HEK293T (cell line): ENCODE results near the gene RASD2.

ENCODE experiments used
- CTCF ChIA-PET: fragments of 350-600 bp; formaldehyde crosslinking; extraction: SDS; loops from one replicate; lab custom pipeline; 2021; ENCODE audit warnings: antibody characterized with exemption, inconsistent platforms; lab: Yijun Ruan, JAX
- POLR2A ChIA-PET: fragments of 350-600 bp; formaldehyde crosslinking; extraction: SDS; loops from one replicate; lab custom pipeline; 2020; ENCODE audit warnings: antibody characterized with exemption, inconsistent platforms; lab: Yijun Ruan, JAX
- DNase-seq: peaks from one replicate; pipeline ENCODE4 v3.0.0; 2012; ENCODE audit warnings: mixed read lengths; ENCODE audit errors: extremely low spot score
- ARNT ChIP-seq: fragments of 450-650 bp; IDR thresholded peaks from 2 replicates; pipeline ENCODE4 v1.6.1; 2017; ENCODE audit warnings: mild to moderate bottlenecking
- BHLHE40 ChIP-seq: fragments of 450-650 bp; IDR thresholded peaks from 2 replicates; pipeline ENCODE4 v1.6.1; 2016; ENCODE audit warnings: mild to moderate bottlenecking, moderate library complexity, borderline replicate concordance
- CTBP1 ChIP-seq: fragments of 450-650 bp; IDR thresholded peaks from 2 replicates; pipeline ENCODE4 v1.6.1; 2016; ENCODE audit warnings: borderline replicate concordance
- ELF4 ChIP-seq: fragments of 450-650 bp; IDR thresholded peaks from 2 replicates; pipeline ENCODE4 v1.6.1; 2017; ENCODE audit warnings: antibody characterized with exemption
- FOXA1 ChIP-seq: fragments of 450-650 bp; IDR thresholded peaks from 2 replicates; pipeline ENCODE4 v1.6.1; 2016; ENCODE audit warnings: mild to moderate bottlenecking
- FOXK2 ChIP-seq: fragments of 450-650 bp; IDR thresholded peaks from 2 replicates; pipeline ENCODE4 v1.6.1; 2016; ENCODE audit warnings: mild to moderate bottlenecking
- FOXM1 ChIP-seq: fragments of 450-650 bp; IDR thresholded peaks from 2 replicates; pipeline ENCODE4 v1.6.1; 2017; ENCODE audit warnings: mild to moderate bottlenecking, borderline replicate concordance
- HDGF ChIP-seq: fragments of 450-650 bp; IDR thresholded peaks from 2 replicates; pipeline ENCODE4 v1.6.1; 2017; ENCODE audit warnings: antibody characterized with exemption, borderline replicate concordance
- L3MBTL2 ChIP-seq: fragments of 450-650 bp; conservative IDR thresholded peaks from 2 replicates; pipeline ENCODE4 v1.6.1; 2016; ENCODE audit warnings: mild to moderate bottlenecking
- LEF1 ChIP-seq: fragments of 450-650 bp; IDR thresholded peaks from 2 replicates; pipeline ENCODE4 v1.6.1; 2017; ENCODE audit warnings: mild to moderate bottlenecking, borderline replicate concordance
- NFRKB ChIP-seq: fragments of 450-650 bp; IDR thresholded peaks from 2 replicates; pipeline ENCODE4 v1.6.1; 2016; ENCODE audit warnings: mild to moderate bottlenecking, moderate library complexity
- SP1 ChIP-seq: fragments of 450-650 bp; IDR thresholded peaks from 2 replicates; pipeline ENCODE4 v1.6.1; 2017
- SUZ12 ChIP-seq: fragments of 450-650 bp; IDR thresholded peaks from 2 replicates; pipeline ENCODE4 v1.6.1; 2016; ENCODE audit warnings: mild to moderate bottlenecking
- TARDBP ChIP-seq: fragments of 450-650 bp; IDR thresholded peaks from 2 replicates; pipeline ENCODE4 v1.6.1; 2016
- ZNF384 ChIP-seq: fragments of 450-650 bp; IDR thresholded peaks from 2 replicates; pipeline ENCODE4 v1.6.1; 2016
- TF ChIP-seq, protein P1 (sequence below): fragments of 450-650 bp; IDR thresholded peaks from 2 replicates; pipeline ENCODE4 v1.6.1; 2016

Gene RASD2

DNA sequence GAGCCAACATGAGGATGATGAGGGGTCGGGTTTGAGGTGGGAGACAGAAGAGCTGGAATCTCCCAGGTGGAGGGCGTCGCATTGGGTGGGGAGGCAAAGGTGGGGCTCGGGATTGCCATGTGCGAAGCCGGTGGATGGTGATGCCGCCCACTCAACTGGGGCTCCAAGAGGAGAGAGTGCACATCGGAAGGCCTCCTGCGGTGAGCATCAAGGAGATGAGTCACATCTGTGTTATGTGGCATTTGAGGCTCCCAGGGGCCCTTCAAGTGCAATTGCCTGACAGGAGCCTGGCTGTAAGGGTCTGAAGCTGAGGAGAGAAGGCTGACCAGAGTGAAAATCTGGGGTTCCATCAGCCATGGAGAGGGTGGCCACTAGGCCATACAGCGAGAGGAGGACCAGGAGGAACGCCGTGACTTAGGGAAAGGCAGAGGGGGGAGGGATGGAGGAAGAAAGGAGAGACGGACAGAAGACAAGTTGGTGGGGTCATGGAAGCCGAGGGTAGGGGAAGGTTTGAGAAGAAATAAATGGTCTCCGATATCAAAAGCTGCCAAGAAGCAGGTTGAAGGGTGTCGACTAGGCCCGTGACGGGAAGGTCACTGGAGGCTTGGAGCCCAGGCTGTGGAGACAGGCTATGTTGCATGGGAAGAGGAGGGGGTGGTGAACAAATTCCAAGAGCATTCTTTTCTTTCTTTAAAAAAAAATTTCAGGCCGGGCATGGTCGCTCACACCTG is 21.3 kb downstream of the RASD2 start:
- DNase-seq: peak; percentile 46
- TF ChIP-seq FOXM1: no peak
- no peak for TF ChIP-seq ZNF384
- no peak for TF ChIP-seq FOXA1
- TF ChIP-seq SUZ12: no peak
- no peak for TF ChIP-seq TARDBP
- no peak for TF ChIP-seq ELF4
- TF ChIP-seq LEF1: no peak
- no peak for TF ChIP-seq NFRKB
- TF ChIP-seq FOXK2: no peak
- no peak for TF ChIP-seq BHLHE40
- TF ChIP-seq CTBP1: no peak
- no peak for TF ChIP-seq HDGF
- no peak for TF ChIP-seq L3MBTL2
- TF ChIP-seq, protein P1, sequence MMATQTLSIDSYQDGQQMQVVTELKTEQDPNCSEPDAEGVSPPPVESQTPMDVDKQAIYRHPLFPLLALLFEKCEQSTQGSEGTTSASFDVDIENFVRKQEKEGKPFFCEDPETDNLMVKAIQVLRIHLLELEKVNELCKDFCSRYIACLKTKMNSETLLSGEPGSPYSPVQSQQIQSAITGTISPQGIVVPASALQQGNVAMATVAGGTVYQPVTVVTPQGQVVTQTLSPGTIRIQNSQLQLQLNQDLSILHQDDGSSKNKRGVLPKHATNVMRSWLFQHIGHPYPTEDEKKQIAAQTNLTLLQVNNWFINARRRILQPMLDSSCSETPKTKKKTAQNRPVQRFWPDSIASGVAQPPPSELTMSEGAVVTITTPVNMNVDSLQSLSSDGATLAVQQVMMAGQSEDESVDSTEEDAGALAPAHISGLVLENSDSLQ: no peak
- TF ChIP-seq ARNT: no peak
- no peak for TF ChIP-seq SP1
- ChIA-PET POLR2A (no interaction called here), CTCF (no interaction called here)

GRCh38 chr22:35563211-35563610 is 22.6 kb downstream of the RASD2 start:
- CTCF ChIA-PET: no interaction called here
- POLR2A ChIA-PET: no interaction called here
- DNase-seq: no peak
- no peak for TF ChIP-seq TARDBP
- TF ChIP-seq SUZ12: no peak
- TF ChIP-seq ELF4: no peak
- TF ChIP-seq SP1: no peak

DNA sequence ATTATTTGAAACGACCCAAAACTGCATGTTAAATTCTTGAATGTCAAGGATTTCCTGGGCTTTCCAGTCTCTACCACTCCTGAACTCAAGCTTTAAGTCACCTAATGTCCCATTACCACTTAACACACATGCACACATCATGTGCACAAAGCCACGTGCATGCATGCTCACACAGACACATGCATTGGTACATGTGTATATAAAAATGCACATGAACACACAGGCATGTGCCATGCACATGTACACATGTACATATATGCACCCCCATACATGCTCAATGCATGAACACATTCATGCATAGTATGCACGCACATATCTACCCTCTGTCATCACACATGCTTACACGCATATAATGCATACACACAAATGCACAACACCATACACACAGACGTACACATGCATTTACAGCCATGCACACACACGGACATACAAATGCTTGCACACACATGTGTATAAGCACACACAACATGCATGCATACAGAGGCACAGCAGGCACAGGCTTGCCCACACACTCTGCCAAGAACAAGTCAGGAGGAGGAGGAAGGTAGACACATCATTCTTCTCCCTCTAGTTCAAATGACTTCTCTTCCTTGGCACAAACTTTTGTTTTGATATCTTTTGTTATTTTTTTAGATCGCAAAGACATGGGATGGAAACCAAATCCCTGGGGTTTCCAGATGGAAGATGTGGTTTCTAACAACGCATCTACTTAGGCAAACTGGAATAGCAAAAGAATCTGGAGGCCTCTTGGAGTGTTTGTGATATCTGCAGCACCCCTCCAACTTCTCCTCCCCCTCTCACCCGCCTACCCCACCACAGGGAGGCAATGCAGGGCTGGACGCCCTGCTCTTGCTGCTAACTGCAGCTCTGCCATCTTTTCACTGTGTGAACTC is 24.6 kb downstream of the RASD2 start:
- TF ChIP-seq FOXA1 (no peak), SUZ12 (no peak), NFRKB (no peak), LEF1 (no peak), HDGF (no peak), FOXM1 (no peak), FOXK2 (no peak), L3MBTL2 (no peak), BHLHE40 (no peak), TARDBP (no peak)
- TF ChIP-seq, protein P1: no peak
- ChIA-PET POLR2A (no interaction called here), CTCF (no interaction called here)
- no peak for DNase-seq

DNA sequence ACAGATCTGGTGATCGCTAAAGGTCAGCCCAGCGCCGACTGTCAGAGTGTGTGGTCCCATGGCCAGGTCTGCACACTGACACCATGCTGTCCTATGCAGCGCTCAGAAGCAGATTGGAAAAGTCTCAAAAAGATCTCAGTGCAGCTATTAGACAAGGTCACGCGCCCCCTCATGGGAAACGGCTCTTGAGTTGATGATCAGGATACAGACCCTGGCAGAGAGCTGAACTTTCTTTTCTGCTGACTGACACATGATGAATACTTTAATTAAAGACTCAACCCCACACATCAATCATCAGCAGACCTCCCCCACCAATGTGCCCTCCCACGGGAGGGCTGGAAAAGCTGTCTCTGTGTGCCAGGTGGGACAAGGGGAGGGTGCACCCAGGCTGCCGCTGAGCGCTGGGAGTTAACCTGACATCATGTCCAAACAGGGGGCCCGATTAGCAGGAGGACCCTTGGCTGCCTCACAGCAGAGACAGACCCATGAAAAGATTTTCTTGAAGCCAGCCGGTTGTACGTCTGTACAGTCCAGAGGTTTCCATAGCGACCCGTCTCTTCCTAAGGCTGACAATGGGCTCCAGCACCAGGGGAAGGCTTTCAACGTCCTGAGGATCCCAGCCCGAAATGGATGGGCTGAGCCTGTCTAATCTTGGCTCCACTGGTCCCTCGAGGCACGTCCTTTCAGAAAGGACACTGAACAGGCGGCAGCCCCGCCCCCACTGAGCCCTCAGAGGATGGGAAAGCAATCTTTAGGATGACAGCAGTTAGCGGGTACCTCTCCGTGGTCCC is 26.9 kb downstream of the RASD2 start:
- POLR2A ChIA-PET: no interaction called here
- DNase-seq: no peak
- TF ChIP-seq BHLHE40 (no peak), ARNT (no peak), FOXK2 (no peak), LEF1 (no peak), L3MBTL2 (no peak), TARDBP (no peak), CTBP1 (no peak), FOXM1 (no peak), HDGF (no peak), ELF4 (no peak), SP1 (no peak), NFRKB (no peak), ZNF384 (no peak), SUZ12 (no peak), FOXA1 (no peak)
- TF ChIP-seq, protein P1: no peak
- CTCF ChIA-PET: no interaction called here

- ChIA-PET CTCF (no interaction called here), POLR2A (no interaction called here)
- DNase-seq: no peak
- no peak for TF ChIP-seq LEF1
- no peak for TF ChIP-seq L3MBTL2
- no peak for TF ChIP-seq NFRKB
- no peak for TF ChIP-seq ELF4
- no peak for TF ChIP-seq FOXM1
- no peak for TF ChIP-seq SUZ12
- no peak for TF ChIP-seq ZNF384
- no peak for TF ChIP-seq SP1
- TF ChIP-seq, protein P1: no peak
- TF ChIP-seq ARNT: no peak
- TF ChIP-seq CTBP1: no peak
- no peak for TF ChIP-seq FOXA1
- no peak for TF ChIP-seq HDGF
- TF ChIP-seq FOXK2: no peak
Observed at GRCh38 chr22:35568751-35569739, 28.4 kb downstream of the RASD2 start.
